Subcutaneous abdominal adipose tissue (tissue), 5 donors: ENCODE data around the gene PRSS2.

Experiments used
- H3K27ac ChIP-seq: one replicate; pipeline ENCODE4 v1.7.0; 2013; ENCODE audit warnings: low read depth, mild to moderate bottlenecking, inconsistent platforms, low read length, moderate library complexity
- H3K27me3 ChIP-seq, 5 donors: one replicate each; pipeline ENCODE4 v1.7.0; 2013; ENCODE audit warnings: low read length in 5 of 5, inconsistent platforms in 1 of 5; ENCODE audit not compliant: control insufficient read depth in 5 of 5, insufficient read depth in 4 of 5
- H3K36me3 ChIP-seq, 5 donors: one replicate each; pipeline ENCODE4 v1.7.0; 2013; ENCODE audit warnings: low read length in 5 of 5; ENCODE audit not compliant: control insufficient read depth in 5 of 5, insufficient read depth in 5 of 5
- H3K4me1 ChIP-seq, 5 donors: one replicate each; pipeline ENCODE4 v1.7.0; 2013; ENCODE audit warnings: low read length in 5 of 5, mild to moderate bottlenecking in 3 of 5, moderate library complexity in 1 of 5; ENCODE audit not compliant: control insufficient read depth in 5 of 5, insufficient read depth in 5 of 5
- H3K4me3 ChIP-seq, 5 donors: one replicate each; pipeline ENCODE4 v1.7.0; 2013; ENCODE audit warnings: low read length in 5 of 5, low read depth in 1 of 5
- H3K9ac ChIP-seq, 5 donors: one replicate each; pipeline ENCODE4 v1.7.0; 2013; ENCODE audit warnings: low read length in 5 of 5, mild to moderate bottlenecking in 4 of 5, moderate library complexity in 3 of 5
- H3K9me3 ChIP-seq, 5 donors: one replicate each; pipeline ENCODE4 v1.7.0; 2013; ENCODE audit warnings: low read length in 5 of 5; ENCODE audit not compliant: control insufficient read depth in 5 of 5
- donor health status: healthy.
- donor health status: healthy.
- donor health status: healthy.
- donor health status: healthy.
- donor health status: healthy.

Gene PRSS2

DNA sequence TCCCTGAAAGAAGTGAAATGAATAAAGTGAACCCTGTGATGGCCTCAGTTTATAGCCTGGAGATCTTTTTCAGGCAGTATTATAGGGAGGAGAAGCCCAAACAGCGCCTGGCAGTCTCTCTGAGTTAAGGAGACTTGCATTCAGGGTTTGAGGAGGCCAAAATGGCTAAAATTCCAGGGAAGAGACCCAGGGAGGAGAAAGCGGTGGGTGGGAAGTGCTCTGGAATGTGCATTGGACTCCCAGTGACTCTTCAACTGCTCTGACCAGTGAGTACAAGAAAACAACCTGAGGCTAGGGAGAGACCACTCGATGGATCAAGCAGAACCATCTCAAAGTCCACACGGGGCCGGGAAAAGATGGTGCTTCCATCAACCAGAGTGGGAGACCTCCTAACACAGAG lies 48.8 kb downstream of the PRSS2 start:
- H3K27ac ChIP-seq, result no peak overlapping the region
- H3K27me3 ChIP-seq, result peaks cover 2 to 16% (median 7%) of the 10 kb centered on the region in 5 donors
- H3K9ac ChIP-seq, result no peak overlapping the region
- H3K4me3 ChIP-seq, result no peak overlapping the region
- H3K4me1 ChIP-seq, result no peaks in the 10 kb centered on the region
- no peaks in the 10 kb centered on the region for H3K36me3 ChIP-seq
- peaks cover 0 to 3% (median 0%) of the 10 kb centered on the region in 5 donors for H3K9me3 ChIP-seq

- H3K4me3 ChIP-seq, result no peak overlapping the region
- H3K9me3 ChIP-seq, result peaks cover 0 to 3% (median 0%) of the 10 kb centered on the region in 5 donors
- H3K4me1 ChIP-seq, result no peaks in the 10 kb centered on the region
- peaks cover 0 to 3% (median 0%) of the 10 kb centered on the region in 5 donors for H3K27me3 ChIP-seq
- H3K27ac ChIP-seq, result no peak overlapping the region
- H3K36me3 ChIP-seq, result no peaks in the 10 kb centered on the region
- no peak overlapping the region for H3K9ac ChIP-seq
These were observed 51.9 kb downstream of the PRSS2 start for GRCh38 chr7:142822714-142823113.
